ENCODE results near the gene TBPL1. TPM values are rescaled to one million over a fixed set of nuclear protein-coding genes. Genes with fewer than 3 reads are reported as not detected.

TBPL1 gene
- total and polyA plus RNA-seq, 7 donors, result 6.6 to 26.4 (median 13.2) TPM

DNA sequence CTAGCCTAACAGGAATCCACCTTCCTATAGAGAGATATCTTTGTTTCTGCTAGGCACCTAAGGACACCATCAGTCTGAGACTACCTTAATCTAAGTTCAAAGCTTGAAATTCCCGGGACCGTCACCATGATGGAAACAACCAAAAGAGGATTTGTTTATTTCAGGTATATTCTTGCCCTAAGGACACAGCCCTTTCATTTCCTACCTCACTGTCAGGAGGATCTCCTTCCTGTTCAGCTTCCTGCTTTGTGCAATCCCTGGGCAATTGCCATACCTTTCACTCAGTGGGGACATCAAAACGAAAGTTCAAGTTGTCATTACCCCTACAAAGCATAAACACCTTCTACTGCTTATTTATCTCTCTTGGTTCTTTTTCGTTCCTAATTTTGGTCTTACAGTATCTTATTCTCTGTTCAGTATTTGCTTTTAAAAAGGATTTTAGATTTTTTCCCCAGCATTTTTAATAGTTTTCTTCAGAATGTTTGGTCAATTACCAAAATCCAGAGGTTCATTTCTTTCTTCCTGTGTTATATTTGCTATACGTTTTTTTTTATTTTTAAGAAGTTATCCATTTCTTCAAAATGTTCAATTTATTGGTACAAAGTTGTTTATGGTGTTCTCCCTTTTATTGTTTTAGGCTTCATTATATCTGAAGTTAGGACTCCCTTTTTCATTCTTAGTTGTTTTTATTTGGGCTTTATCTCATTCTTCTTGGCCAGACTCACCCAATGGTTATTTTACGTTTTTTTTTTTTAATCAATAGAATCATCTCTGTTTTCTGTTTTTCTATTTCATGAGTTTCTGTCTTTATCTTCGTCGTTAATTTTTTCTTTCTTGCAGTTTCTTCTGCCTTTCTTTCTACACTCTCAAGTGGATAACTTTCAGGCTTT is 13.0 kb upstream of the TBPL1 start:
- no peak overlapping the region for H3K27ac ChIP-seq
- intact Hi-C loops (cut with DNase I), result no loop called here
- no peak overlapping the region for H3K4me3 ChIP-seq
- no peak for DNase-seq
- peaks cover 0 to 5% (median 0%) of the 10 kb centered on the region in 4 donors for H3K9me3 ChIP-seq
- H3K36me3 ChIP-seq, result no peaks in the 10 kb centered on the region
- H3K27me3 ChIP-seq, result peaks cover 0 to 3% (median 0%) of the 10 kb centered on the region in 3 donors
- H3K4me1 ChIP-seq, result no peaks in the 10 kb centered on the region
- WGBS, 2 donors, result 63 to 80% methylated on average over 8 of the region's 8 CpGs
- no peak for TF ChIP-seq POLR2A (IDR thresholded peaks at IDR 0.05)
- no peak for TF ChIP-seq EP300 (IDR thresholded peaks at IDR 0.05)
- no peak for TF ChIP-seq POLR2AphosphoS5 (IDR thresholded peaks at IDR 0.05)
- TF ChIP-seq, protein P1, sequence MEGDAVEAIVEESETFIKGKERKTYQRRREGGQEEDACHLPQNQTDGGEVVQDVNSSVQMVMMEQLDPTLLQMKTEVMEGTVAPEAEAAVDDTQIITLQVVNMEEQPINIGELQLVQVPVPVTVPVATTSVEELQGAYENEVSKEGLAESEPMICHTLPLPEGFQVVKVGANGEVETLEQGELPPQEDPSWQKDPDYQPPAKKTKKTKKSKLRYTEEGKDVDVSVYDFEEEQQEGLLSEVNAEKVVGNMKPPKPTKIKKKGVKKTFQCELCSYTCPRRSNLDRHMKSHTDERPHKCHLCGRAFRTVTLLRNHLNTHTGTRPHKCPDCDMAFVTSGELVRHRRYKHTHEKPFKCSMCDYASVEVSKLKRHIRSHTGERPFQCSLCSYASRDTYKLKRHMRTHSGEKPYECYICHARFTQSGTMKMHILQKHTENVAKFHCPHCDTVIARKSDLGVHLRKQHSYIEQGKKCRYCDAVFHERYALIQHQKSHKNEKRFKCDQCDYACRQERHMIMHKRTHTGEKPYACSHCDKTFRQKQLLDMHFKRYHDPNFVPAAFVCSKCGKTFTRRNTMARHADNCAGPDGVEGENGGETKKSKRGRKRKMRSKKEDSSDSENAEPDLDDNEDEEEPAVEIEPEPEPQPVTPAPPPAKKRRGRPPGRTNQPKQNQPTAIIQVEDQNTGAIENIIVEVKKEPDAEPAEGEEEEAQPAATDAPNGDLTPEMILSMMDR (IDR thresholded peaks at IDR 0.05), result no peak

DNA sequence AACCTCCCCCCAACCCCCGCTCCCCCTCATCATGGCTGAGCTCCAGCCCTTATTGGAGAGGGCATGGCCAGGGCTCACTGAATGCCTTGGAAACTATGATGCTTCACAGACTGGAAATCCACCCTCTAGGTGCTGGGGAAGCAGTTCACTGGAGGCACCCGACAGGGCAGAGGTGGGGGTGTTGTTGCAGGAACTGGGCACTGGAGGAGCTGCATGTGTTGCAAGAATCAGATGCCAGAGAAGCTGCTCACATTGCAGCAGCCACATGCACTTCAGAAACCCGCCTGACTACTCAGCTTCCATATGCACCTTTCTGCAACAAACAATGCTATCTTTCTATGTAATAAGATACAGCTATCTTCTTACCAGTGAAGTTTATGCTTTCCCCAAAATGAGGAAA is 7.9 kb upstream of the TBPL1 start:
- no peak for DNase-seq
- Histone ChIP-seq H3K36me3 (no peaks in the 10 kb centered on the region), H3K4me1 (no peaks in the 10 kb centered on the region), H3K9me3 (no peaks in the 10 kb centered on the region), H3K27ac (no peak overlapping the region), H3K4me3 (no peak overlapping the region), H3K27me3 (no peaks in the 10 kb centered on the region)
- TF ChIP-seq EP300 (IDR thresholded peaks at IDR 0.05) (no peak), POLR2A (IDR thresholded peaks at IDR 0.05) (no peak), POLR2AphosphoS5 (IDR thresholded peaks at IDR 0.05) (no peak)
- TF ChIP-seq, protein P1 (IDR thresholded peaks at IDR 0.05), result no peak
- WGBS, 2 donors, result 87% methylated on average over 3 of the region's 3 CpGs
- intact Hi-C loops (cut with DNase I), result no loop called here

DNA sequence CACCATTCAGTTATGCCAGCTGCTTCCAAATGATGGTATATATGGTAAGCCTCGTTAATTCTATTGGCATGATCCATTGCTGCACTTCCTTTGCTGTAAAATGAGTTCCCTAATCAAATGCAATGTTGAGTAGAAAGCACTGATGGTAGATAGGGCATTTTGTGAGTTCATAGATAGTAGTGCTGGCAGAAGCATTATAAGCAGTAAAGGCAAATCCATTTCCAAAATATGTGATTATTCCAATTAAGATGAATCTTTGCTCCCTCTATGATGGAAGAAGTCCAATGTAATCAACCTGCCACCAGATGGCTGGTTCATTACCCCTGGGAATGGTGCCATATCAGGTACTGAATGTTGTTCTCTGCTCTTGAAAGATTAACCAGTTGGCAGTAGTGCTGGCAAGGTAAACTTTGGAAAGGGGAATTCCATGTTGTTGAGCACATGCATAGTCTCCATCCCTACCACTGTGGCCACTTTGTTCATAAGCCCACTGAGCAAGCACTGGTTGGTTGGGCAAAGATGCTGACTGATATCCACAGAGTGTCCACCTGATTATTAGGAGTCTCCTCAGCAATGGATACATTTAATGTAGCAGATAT is 5.6 kb upstream of the TBPL1 start:
- intact Hi-C loops (cut with DNase I), result no loop called here
- no peak overlapping the region for H3K27ac ChIP-seq
- no peak for DNase-seq
- H3K9me3 ChIP-seq, result no peaks in the 10 kb centered on the region
- WGBS, 2 donors, result 20 to 78% methylated on average over 1 of the region's 1 CpG
- H3K36me3 ChIP-seq, result no peaks in the 10 kb centered on the region
- no peaks in the 10 kb centered on the region for H3K27me3 ChIP-seq
- H3K4me3 ChIP-seq, result no peak overlapping the region
- TF ChIP-seq POLR2A (IDR thresholded peaks at IDR 0.05), result no peak
- TF ChIP-seq, protein P1 (IDR thresholded peaks at IDR 0.05), result no peak
- TF ChIP-seq POLR2AphosphoS5 (IDR thresholded peaks at IDR 0.05), result no peak
- no peak for TF ChIP-seq EP300 (IDR thresholded peaks at IDR 0.05)
- peaks cover 0 to 10% (median 7%) of the 10 kb centered on the region in 4 donors for H3K4me1 ChIP-seq

DNA sequence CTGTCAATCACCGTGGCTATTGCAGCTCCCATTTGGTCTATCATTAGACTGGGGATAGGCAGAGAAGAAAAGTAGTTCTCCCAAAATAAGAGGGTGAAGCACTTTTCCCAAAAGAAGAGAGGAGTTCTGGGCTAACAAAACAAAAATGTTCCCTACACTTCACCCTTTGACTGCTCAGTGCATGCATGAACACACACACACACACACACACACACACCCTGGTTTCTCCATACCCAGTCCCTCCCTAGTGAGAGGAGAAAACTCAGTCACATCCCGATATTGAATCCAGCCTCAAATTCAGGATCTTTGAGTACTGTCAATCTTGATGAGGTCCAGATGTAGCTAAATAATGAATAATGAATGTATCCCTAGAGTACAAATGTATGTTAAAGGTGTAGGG is 4.6 kb upstream of the TBPL1 start:
- intact Hi-C loops (cut with DNase I), result no loop called here
- WGBS, 2 donors, result 16 to 89% methylated on average over 1 to 2 of the region's 2 CpGs

DNA sequence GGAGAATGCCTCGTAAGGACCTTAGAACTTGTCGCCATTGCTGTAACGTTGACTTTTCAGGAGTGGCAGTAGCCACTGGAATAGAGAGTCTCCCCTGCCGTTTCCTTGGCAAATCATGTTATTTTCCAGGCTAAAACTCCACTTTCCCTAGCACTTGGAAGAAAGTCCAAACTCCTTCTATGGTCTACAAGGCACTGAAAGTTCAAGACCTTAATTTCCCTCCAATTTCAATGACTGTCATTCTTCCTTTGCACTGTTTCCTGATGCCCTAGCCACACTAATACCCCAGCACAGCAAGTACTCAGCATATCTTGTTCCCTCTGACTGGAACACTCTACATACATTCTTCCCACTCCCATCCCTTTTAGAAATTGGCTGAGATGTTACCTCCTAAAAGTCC is 1.8 kb upstream of the TBPL1 start:
- WGBS, 2 donors, result 47 to 77% methylated on average over 4 of the region's 4 CpGs
- Histone ChIP-seq H3K27me3 (no peaks in the 10 kb centered on the region), H3K36me3 (no peaks in the 10 kb centered on the region), H3K4me3 (peak overlapping the region in 3 of 4 donors; percentile 93 to 98 (median 97)), H3K27ac (peak overlapping the region; percentile 91 to 97 (median 95)), H3K9me3 (no peaks in the 10 kb centered on the region), H3K4me1 (peaks cover 0 to 29% (median 25%) of the 10 kb centered on the region in 4 donors)
- no peak for TF ChIP-seq EP300 (IDR thresholded peaks at IDR 0.05)
- TF ChIP-seq, protein P1 (IDR thresholded peaks at IDR 0.05), result no peak
- TF ChIP-seq POLR2A (IDR thresholded peaks at IDR 0.05), result no peak
- peak in 1 of 4 donors; percentile 18 for TF ChIP-seq POLR2AphosphoS5 (IDR thresholded peaks at IDR 0.05)
- intact Hi-C loops (cut with DNase I), result loop anchor here (10.0 kb wide), 1 partner anchor 224 kb away; no protein-coding TSS in a partner anchor
- no peak for DNase-seq

More for the DNA sequence above, 4.6 kb upstream of the TBPL1 start:
- no peak overlapping the region for H3K4me3 ChIP-seq
- no peak for DNase-seq
- no peaks in the 10 kb centered on the region for H3K36me3 ChIP-seq
- no peaks in the 10 kb centered on the region for H3K9me3 ChIP-seq
- TF ChIP-seq EP300 (IDR thresholded peaks at IDR 0.05), result no peak
- no peak overlapping the region for H3K27ac ChIP-seq
- H3K4me1 ChIP-seq, result peaks cover 0 to 10% (median 7%) of the 10 kb centered on the region in 4 donors
- H3K27me3 ChIP-seq, result no peaks in the 10 kb centered on the region

All from sigmoid colon (tissue), 7 donors.